Thyroid gland (tissue), 4 donors: ENCODE data around the gene GLRA1.

ENCODE experiments used
- POLR2A ChIP-seq, 2 donors: fragments of 450-650 bp; IDR thresholded peaks; one replicate each; pipeline ENCODE4 v1.6.1; 2017; ENCODE audit warnings: antibody characterized with exemption in 2 of 2, mild to moderate bottlenecking in 2 of 2, moderate library complexity in 1 of 2
- TF ChIP-seq, protein P1 (sequence below), 6 experiments: fragments of 200-600 bp in 3 of 6; fragments of 450-650 bp in 3 of 6; sonication (generic) in 3 of 6; IDR thresholded peaks; one replicate each; pipeline ENCODE4 v1.5.1; 2016 to 2019; ENCODE audit warnings: antibody characterized with exemption in 6 of 6, mild to moderate bottlenecking in 2 of 6, inconsistent platforms in 1 of 6, moderate library complexity in 1 of 6

DNA sequence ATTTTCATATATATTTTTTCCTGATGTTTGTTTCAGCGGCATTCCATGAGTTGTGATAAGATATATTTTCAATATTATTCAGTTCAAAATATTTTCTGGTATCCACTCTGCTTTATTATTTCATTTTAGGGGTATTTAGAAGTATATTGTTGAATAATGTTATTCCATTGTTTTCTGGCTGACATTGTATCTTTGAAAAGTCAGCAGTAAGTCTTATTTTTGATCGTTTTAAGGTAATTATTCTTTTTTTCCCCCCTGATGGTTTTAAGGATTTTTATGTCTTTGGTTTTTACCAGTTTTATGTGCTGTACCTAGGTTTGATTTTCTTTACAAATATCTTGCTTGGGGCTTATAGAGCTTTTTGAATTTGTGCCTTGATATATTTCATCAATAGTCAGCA, 6.6 kb upstream of the GLRA1 start:
- TF ChIP-seq POLR2A (IDR thresholded peaks at IDR 0.05), result no peak
- TF ChIP-seq, protein P1, sequence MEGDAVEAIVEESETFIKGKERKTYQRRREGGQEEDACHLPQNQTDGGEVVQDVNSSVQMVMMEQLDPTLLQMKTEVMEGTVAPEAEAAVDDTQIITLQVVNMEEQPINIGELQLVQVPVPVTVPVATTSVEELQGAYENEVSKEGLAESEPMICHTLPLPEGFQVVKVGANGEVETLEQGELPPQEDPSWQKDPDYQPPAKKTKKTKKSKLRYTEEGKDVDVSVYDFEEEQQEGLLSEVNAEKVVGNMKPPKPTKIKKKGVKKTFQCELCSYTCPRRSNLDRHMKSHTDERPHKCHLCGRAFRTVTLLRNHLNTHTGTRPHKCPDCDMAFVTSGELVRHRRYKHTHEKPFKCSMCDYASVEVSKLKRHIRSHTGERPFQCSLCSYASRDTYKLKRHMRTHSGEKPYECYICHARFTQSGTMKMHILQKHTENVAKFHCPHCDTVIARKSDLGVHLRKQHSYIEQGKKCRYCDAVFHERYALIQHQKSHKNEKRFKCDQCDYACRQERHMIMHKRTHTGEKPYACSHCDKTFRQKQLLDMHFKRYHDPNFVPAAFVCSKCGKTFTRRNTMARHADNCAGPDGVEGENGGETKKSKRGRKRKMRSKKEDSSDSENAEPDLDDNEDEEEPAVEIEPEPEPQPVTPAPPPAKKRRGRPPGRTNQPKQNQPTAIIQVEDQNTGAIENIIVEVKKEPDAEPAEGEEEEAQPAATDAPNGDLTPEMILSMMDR (IDR thresholded peaks at IDR 0.05), result no peak
